ENCODE data around the gene ATCAY.
A peak's percentile ranks its signal among the peaks of the same experiment; 100 is the strongest.
"Not testable (repeated sequence)": the region's sequence is repeated elsewhere in the genome, so short reads cannot be mapped to it uniquely, and the experiment has no call there.

ATCAY gene

GRCh38 chr19:3857449-3858003, 23.0 kb upstream of the ATCAY start:
- no peak for DNase-seq

GRCh38 chr19:3860499-3860898, 20.0 kb upstream of the ATCAY start:
- no peak for DNase-seq

GRCh38 chr19:3862826-3863500, 17.5 kb upstream of the ATCAY start:
- DNase-seq: no peak

- DNase-seq: no peak
Observed at GRCh38 chr19:3863648-3864047, 16.8 kb upstream of the ATCAY start.

GRCh38 chr19:3866910-3867638, 13.4 kb upstream of the ATCAY start:
- DNase-seq: no peak

GRCh38 chr19:3867971-3868769, 12.3 kb upstream of the ATCAY start:
- DNase-seq: no peak

- DNase-seq: peak in 1 of 3 donors; percentile 13
Observed at GRCh38 chr19:3868770-3869456, 11.6 kb upstream of the ATCAY start, which contains the start of gene ZFR2. ZFR2 (minus strand) TSS chr19:3869038; CDS start chr19:3869017, 21 bp downstream.

- DNase-seq: no peak
Observed at GRCh38 chr19:3873151-3873550, 7.3 kb upstream of the ATCAY start.

GRCh38 chr19:3874695-3875094, 5.8 kb upstream of the ATCAY start:
- not testable (repeated sequence) for DNase-seq

- DNase-seq: no peak
Observed at GRCh38 chr19:3879656-3880055, 829 bp upstream of the ATCAY start.

- peak; percentile 28 to 46 (median 28) for DNase-seq
Observed at GRCh38 chr19:3881272-3882040, 971 bp downstream of the ATCAY start.

GRCh38 chr19:3882041-3882384, 1.5 kb downstream of the ATCAY start:
- DNase-seq: no peak

- no peak for DNase-seq
Observed at GRCh38 chr19:3890591-3890990, 10.1 kb downstream of the ATCAY start.

- no peak for DNase-seq
Observed at GRCh38 chr19:3893509-3894179, 13.2 kb downstream of the ATCAY start.

GRCh38 chr19:3894959-3895358, 14.5 kb downstream of the ATCAY start:
- DNase-seq: not testable (repeated sequence)

- no peak for DNase-seq
Observed at GRCh38 chr19:3895788-3896187, 15.3 kb downstream of the ATCAY start.

- no peak for DNase-seq
Observed at GRCh38 chr19:3897936-3898335, 17.5 kb downstream of the ATCAY start.

- DNase-seq: no peak
Observed at GRCh38 chr19:3898426-3898825, 17.9 kb downstream of the ATCAY start.

- DNase-seq: no peak
Observed at GRCh38 chr19:3899531-3900294, 19.2 kb downstream of the ATCAY start.

GRCh38 chr19:3902317-3902973, 22.0 kb downstream of the ATCAY start:
- DNase-seq: no peak
